Islet of Langerhans (tissue), 1 donor: ENCODE data around the gene POLR3A.

Source experiments
- FAIRE-seq: peaks from one replicate; lab custom pipeline; 2011; peaks lifted over from hg19 to GRCh38; lab: Jason Lieb, UNC

Gene POLR3A

GRCh38 chr10:77943121-77943901 is 86.0 kb downstream of the POLR3A start:
- FAIRE-seq, result peak; percentile 89

- no peak for FAIRE-seq
These were observed 87.5 kb downstream of the POLR3A start for GRCh38 chr10:77941790-77942189.

GRCh38 chr10:77940627-77941026 is 88.7 kb downstream of the POLR3A start:
- no peak for FAIRE-seq

GRCh38 chr10:77940225-77940624 is 89.1 kb downstream of the POLR3A start:
- no peak for FAIRE-seq

- no peak for FAIRE-seq
These were observed 89.7 kb downstream of the POLR3A start for GRCh38 chr10:77939561-77940001.

- FAIRE-seq, result no peak
These were observed 92.4 kb downstream of the POLR3A start for GRCh38 chr10:77936697-77937567.

GRCh38 chr10:77932016-77932715 is 97.1 kb downstream of the POLR3A start:
- FAIRE-seq, result no peak

GRCh38 chr10:77927402-77928246 is 101.7 kb downstream of the POLR3A start:
- FAIRE-seq, result no peak

GRCh38 chr10:77926566-77927401 is 102.5 kb downstream of the POLR3A start, which contains the start of gene DLG5:
TSS of gene DLG5 (minus strand) at chr10:77926755. CDS start at chr10:77926520, 235 bp downstream.
- FAIRE-seq, result no peak

- FAIRE-seq, result no peak
These were observed 103.3 kb downstream of the POLR3A start for GRCh38 chr10:77925795-77926565.

- FAIRE-seq, result no peak
These were observed 103.9 kb downstream of the POLR3A start for GRCh38 chr10:77925410-77925794.

- FAIRE-seq, result no peak
These were observed 106.6 kb downstream of the POLR3A start for GRCh38 chr10:77922566-77923179.

GRCh38 chr10:77922055-77922454 is 107.3 kb downstream of the POLR3A start:
- FAIRE-seq, result no peak

GRCh38 chr10:77921395-77921794 is 107.9 kb downstream of the POLR3A start:
- no peak for FAIRE-seq

- no peak for FAIRE-seq
These were observed 108.8 kb downstream of the POLR3A start for GRCh38 chr10:77920495-77920894.

GRCh38 chr10:77919713-77920108 is 109.6 kb downstream of the POLR3A start:
- FAIRE-seq, result no peak
